NCI-H2196 treated with DMSO at 0.1 percent for 48 hours (cell line): Measurements from ENCODE around the gene INPP5A.

Experiments
- DNase-seq: peaks from one replicate; lab custom pipeline; 2025; ENCODE audit not compliant: unreplicated experiment; lab: John Stamatoyannopoulos, UW

The INPP5A gene

DNA sequence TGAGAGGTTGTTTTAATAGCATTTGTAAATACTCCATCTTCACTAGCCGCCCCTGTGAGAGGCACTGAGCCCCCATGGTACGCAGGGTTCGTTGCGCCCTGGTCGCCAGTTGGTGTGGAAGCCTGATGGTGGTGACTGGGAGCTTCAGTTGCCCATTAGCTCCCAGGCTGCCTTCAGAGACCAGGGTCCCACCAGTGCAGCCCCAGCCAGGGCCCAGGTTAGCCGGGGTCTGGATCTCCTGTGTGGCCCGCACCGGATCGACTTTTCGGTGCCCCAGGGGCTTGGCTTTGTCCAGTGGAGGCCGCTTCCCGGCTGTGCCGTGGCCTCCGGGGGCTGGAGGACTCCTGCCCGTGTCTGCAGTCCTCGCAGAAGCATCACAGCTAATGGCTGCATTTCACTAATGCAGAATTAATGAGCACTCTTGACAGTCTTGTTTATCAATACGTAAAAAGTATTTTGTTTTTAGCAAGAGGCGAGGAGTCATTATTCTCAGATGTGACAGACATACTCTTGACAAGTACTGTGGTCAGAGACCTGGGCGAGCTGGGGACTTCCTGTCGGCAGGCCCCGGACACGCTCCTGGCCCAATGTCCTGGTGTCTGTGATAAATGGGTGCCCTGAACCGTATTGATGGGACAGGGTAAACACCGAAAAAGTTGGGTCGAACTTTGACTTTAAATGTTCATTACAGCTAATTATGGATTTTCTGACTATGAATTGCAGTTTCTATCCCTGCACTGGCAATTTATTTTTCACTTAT lies 148.5 kb downstream of the INPP5A start:
- DNase-seq = no peak

GRCh38 chr10:132687181-132687892 lies 149.8 kb downstream of the INPP5A start:
- no peak for DNase-seq

- no peak for DNase-seq
These were observed 150.4 kb downstream of the INPP5A start for GRCh38 chr10:132687893-132688579.

DNA sequence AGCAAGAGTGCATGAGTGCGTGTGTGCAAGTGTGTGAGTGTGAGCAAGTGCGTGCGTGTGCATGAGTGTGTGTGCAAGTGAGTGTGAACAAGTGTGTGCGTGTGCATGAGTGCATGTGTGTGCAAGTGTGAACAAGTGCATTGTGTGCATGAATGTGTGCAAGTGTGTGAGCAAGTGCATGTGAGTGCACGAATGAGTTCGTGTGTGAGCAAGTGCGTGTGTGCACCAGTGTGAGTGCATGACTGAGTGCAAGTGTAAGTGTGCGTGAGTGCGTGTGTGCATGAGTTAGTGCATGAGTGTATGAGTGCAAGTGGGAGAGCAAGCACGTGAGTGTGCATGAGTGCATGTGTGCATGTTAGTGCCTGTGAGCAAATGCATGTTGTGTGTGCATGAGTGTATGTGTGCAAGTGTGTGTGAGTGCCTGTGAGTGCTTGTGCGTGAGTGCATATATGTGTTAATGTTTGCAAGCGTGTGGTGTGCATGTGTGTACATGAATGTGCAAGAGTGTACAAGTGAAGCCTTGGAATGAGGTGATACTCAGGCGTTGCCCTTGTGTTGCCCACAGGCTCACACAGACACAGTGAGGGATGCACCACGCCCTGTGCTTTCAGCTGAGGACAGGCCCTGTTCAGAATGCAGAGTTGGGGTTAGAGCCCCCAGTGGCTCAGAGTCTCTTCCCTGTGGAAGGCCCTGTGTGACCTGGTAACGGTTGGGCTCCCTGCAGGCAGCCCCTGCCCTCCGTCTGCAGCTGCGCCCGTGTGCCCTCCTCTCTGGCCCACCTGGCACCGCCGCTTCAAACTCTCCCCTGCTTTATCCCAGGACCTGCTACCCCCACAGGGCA lies 151.2 kb downstream of the INPP5A start:
- DNase-seq = no peak

DNA sequence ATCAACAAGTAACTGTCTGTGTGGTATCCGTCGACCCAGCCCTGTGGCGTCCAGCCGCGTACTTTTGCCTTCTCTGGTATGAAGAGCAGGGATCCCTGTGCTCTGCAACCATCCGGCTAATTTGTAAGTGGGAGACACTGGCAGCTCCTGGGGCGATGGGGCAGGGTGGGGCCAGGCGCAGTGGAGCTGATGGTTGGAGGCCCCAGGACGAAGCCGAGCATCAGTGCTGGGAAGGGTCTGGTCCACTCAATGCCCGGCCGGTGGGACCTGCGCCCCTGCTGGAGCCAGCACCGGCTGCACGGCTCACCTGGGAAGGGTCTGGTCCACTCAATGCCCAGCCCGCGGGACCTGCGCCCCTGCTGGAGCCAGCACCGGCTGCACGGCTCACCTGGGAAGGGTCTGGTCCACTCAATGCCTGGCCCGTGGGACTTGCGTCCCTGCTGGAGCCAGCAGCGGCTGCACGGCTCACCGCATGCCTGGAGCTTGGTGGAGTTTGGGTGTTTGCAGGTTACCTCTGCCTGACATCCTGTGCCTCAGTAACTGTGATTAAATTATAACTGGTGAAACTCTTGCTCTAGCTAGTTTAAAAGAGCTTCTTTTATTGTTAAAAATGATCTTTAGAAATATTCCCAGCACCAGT lies 152.3 kb downstream of the INPP5A start:
- DNase-seq = no peak

DNA sequence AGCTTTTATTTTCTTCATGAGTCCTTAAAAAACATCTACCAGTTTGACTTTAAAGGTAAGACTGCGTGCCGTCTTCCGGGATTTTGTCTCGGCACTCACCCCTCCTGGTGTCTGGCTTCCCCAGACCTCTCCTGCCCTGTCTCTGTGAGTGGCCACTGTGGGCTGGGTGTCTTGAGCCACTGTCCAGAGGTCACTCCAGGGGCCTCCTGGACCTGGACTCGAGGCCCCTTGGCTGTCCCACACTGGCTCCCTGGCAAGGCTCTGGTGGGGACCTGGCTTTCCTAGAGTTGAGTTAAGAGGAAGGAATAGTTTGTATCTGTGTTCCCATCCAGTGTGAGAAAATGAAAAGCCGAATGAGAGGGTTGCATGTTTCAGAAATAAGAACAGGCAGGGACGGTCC lies 152.8 kb downstream of the INPP5A start:
- no peak for DNase-seq

DNA sequence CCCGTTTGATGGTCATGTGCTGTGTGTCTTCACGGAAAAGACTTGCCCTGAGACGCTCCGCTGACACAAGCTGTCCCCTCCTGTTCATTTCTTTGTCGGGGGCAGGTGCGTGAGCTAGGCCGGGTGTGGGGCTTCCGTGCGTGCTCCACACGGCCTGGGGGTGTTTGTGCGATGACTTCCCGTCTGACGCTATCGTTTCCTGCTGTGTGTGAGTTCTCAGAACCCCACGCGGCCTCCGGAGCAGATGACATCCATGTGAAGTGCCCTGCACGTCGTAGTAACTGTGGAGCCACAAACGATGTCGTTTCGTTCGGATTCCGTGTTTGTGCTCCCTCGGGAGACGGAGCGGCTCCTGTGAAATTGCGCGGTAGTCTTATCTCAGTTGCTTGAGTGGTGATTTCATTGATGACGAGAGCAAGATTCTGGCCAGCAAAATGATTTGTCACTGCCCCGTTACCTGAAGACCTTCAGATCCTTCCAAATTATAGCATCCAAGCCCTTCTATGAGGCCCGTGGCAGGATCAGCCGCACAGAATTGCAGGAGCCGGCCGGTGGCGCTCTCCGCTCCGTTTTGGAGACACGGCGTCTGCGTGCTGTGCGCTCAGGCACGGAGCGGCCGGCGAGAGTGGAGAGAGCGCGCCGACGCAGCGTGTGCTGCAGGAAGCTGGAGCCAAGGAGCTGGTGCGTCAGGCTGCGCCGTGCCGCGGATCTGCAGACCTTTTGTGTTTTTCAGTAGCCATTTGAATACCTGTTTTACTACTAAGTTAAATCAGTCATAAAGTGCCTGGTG lies 153.4 kb downstream of the INPP5A start:
- DNase-seq = no peak

GRCh38 chr10:132691711-132692153 lies 154.1 kb downstream of the INPP5A start:
- DNase-seq = no peak

DNA sequence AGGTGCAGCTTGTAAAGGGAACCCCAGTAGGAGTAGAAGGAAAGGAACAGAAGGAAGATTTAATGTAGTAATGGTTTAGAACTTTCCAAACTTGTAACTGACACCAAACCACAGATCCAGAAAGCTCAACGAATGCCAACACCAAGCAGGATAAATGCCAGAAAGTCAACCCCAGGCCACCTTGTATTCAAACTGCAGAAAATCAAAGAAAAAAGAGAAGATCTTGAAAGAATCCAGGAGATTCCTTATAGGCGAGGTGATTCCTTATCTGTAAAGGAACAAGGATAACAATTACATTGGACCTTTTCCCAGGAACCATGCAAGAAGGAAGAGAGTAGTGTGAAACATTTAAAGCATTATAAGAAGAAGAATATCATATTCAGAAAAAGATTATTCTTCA lies 154.7 kb downstream of the INPP5A start:
- no peak for DNase-seq

- no peak for DNase-seq
These were observed 156.1 kb downstream of the INPP5A start for GRCh38 chr10:132693676-132694075.

DNA sequence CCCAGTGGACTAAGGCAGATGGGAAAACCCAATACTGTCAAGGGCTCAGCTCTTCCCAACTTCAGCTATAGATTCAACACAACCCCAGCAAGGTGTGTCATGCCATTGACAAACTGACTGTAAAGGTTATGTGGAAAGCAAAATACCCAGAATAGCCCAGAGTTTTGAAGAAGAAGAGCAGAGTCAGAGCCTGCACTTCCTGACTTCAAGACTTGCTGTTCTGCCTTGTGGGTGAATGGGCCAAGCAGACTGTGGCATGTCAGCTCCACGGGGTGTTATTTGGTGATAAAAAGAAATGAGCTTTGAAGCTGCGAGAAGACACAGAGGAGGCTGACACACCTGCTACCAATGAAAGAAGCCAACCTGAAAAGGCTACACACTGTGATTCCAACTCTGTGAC lies 158.6 kb downstream of the INPP5A start:
- no peak for DNase-seq

- no peak for DNase-seq
These were observed 159.4 kb downstream of the INPP5A start for GRCh38 chr10:132696728-132697577.

DNA sequence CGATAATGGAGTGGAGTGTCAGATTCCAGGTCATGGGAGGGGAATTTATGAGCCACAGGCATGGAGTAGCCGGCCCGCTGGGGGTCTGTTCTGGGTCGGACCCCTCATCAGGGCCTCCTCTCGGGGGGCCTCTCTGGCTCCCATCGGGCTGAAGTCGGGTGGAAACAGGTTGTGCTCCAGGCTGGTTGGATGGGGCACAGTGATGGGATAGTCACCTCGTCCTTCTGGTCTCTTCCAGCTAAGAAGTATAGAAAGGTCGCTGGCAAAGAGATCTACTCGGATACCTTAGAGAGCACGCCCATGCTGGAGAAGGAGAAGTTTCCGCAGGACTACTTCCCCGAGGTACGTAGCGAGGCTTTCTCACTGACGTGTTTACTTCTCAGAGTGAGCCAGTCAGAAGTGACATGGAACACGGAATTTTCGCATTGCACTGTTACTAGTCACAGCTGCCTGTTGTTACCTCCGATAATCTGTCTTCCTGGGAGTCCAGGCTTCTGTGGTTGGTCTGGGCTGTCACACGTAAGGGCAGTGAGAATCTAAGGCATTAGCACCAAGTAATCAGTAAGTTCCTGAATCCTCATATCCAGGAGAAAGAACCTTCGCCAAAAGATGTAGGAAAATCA lies 160.1 kb downstream of the INPP5A start:
- DNase-seq = no peak

GRCh38 chr10:132698211-132698751 lies 160.7 kb downstream of the INPP5A start:
- DNase-seq = no peak

GRCh38 chr10:132698761-132699391 lies 161.3 kb downstream of the INPP5A start:
- no peak for DNase-seq

DNA sequence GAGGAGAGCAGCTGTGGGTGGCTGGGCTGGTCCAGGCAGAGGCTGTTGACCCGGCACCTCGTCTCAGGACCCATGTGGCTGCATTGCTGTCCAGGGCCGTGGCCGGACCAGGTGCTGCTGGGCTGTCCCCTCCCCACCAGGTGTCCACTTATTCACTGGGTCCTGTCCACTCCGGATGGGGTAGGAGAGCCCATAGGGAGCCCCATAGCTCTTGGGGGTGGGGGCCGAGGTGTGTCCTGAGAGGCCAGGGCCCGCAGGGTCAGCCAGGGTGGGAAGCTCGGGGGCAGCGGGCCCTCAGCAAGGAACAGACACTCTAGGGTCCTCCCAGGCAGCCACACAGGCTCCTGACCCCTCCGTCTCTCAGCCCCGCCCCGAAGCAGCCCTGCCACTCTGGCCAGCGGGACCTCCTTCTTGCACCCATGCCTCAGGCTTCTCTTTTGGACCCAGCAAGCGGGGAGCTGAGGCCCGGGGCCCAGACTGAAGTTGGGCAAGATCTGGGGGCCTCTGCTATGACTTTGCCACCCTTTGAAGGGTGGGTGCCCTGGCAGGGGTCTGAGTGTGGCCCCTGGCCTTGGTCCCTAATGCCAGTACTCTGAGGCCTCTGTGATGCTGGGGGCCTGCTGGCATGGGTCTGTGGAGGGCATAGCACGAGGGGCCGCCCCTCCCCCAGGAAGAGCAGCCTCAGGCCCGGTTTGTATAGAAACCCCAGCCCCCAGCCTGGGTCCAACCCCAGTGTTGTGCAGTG lies 162.0 kb downstream of the INPP5A start:
- no peak for DNase-seq
